HEK293 (cell line): ENCODE results near the gene LHFPL3.

Experiments
- BCL11B ChIP-seq: fragments of 450-650 bp; formaldehyde crosslinking; IDR thresholded peaks from 2 replicates; pipeline ENCODE4 v1.5.1; 2016; ENCODE audit warnings: low read depth, missing biosample characterization, missing genetic modification characterization
- CTCF ChIP-seq: fragments of 450-650 bp; formaldehyde crosslinking; IDR thresholded peaks from 2 replicates; pipeline ENCODE4 v1.5.1; 2016; ENCODE audit warnings: missing biosample characterization, missing genetic modification characterization
- ZBTB1 ChIP-seq: fragments of 450-650 bp; formaldehyde crosslinking; IDR thresholded peaks from 2 replicates; pipeline ENCODE4 v1.5.1; 2016; ENCODE audit warnings: missing biosample characterization, missing genetic modification characterization
- ZNF114 ChIP-seq: fragments of 450-650 bp; formaldehyde crosslinking; IDR thresholded peaks from 2 replicates; pipeline ENCODE4 v1.5.0; 2017; ENCODE audit warnings: missing biosample characterization, missing genetic modification characterization
- ZNF248 ChIP-seq: fragments of 450-650 bp; formaldehyde crosslinking; IDR thresholded peaks from 2 replicates; pipeline ENCODE4 v1.5.1; 2017; ENCODE audit warnings: missing biosample characterization, missing genetic modification characterization
- ZNF324 ChIP-seq: fragments of 450-650 bp; formaldehyde crosslinking; IDR thresholded peaks from 2 replicates; pipeline ENCODE4 v1.5.1; 2016; ENCODE audit warnings: missing biosample characterization, missing genetic modification characterization
- ZNF449 ChIP-seq: fragments of 450-650 bp; formaldehyde crosslinking; IDR thresholded peaks from 2 replicates; pipeline ENCODE4 v1.5.1; 2017; ENCODE audit warnings: missing biosample characterization, mild to moderate bottlenecking, missing genetic modification characterization, moderate library complexity
- ZNF639 ChIP-seq: fragments of 450-650 bp; formaldehyde crosslinking; IDR thresholded peaks from 2 replicates; pipeline ENCODE4 v1.5.1; 2016; ENCODE audit warnings: missing biosample characterization, missing genetic modification characterization
- ZNF777 ChIP-seq: fragments of 450-650 bp; formaldehyde crosslinking; IDR thresholded peaks from 2 replicates; pipeline ENCODE4 v1.5.1; 2017; ENCODE audit warnings: missing biosample characterization, missing genetic modification characterization, borderline replicate concordance

GRCh38 chr7:104931181-104931781 lies 602.9 kb downstream of the LHFPL3 start:
- no peak for TF ChIP-seq CTCF
- TF ChIP-seq ZNF639 (tag by site-specific recombination), result no peak
- TF ChIP-seq ZNF114 (tag by site-specific recombination), result no peak
- TF ChIP-seq ZNF449, result no peak
- no peak for TF ChIP-seq ZNF777 (tag by site-specific recombination)
- no peak for TF ChIP-seq ZBTB1 (tag by site-specific recombination)
- TF ChIP-seq ZNF324 (tag by site-specific recombination), result no peak
- no peak for TF ChIP-seq ZNF248 (tag by site-specific recombination)
- TF ChIP-seq BCL11B, result no peak
